Stomach (tissue), 9 donors: ENCODE results near the gene MAST4. TPM values are rescaled to one million over a fixed set of nuclear protein-coding genes. Genes with fewer than 3 reads are reported as not detected.

Experiments
- DNase-seq, 2 donors: peaks; one replicate each; pipeline versions ENCODE4 v3.0.0 to v3.0.0-alpha.2; 2013 to 2019
- H3K27ac ChIP-seq, 5 donors: fragments of 200-600 bp in 4 of 5; sonication (generic) in 4 of 5; one replicate each; pipeline ENCODE4 v1.5.1; 2013 to 2019; ENCODE audit warnings: mild to moderate bottlenecking in 1 of 5, moderate library complexity in 1 of 5
- H3K27me3 ChIP-seq, 3 donors: fragments of 200-600 bp; sonication (generic); one replicate each; pipeline ENCODE4 v1.5.1; 2017 to 2019; ENCODE audit warnings: mixed run types in 1 of 3
- H3K36me3 ChIP-seq, 4 donors: fragments of 200-600 bp; sonication (generic); 1 replicate in 3 of 4; 2 replicates in 1 of 4; pipeline ENCODE4 v1.5.1; 2016 to 2019
- H3K4me1 ChIP-seq, 4 donors: fragments of 200-600 bp; sonication (generic); one replicate each; pipeline ENCODE4 v1.5.1; 2016 to 2019
- H3K4me3 ChIP-seq, 4 donors: fragments of 200-600 bp; sonication (generic) in 3 of 4; one replicate each; pipeline ENCODE4 v1.5.1; 2016 to 2019; ENCODE audit warnings: mild to moderate bottlenecking in 1 of 4
- H3K9me3 ChIP-seq, 4 donors: fragments of 200-600 bp; sonication (generic); one replicate each; pipeline ENCODE4 v1.5.1; 2016 to 2019
- EP300 ChIP-seq: sonication (generic); formaldehyde crosslinking; IDR thresholded peaks from one replicate; pipeline ENCODE4 v1.6.1; 2017; ENCODE audit warnings: antibody characterized with exemption
- POLR2A ChIP-seq, 4 donors: fragments of 450-650 bp; IDR thresholded peaks; one replicate each; pipeline ENCODE4 v1.6.1; 2016; ENCODE audit warnings: antibody characterized with exemption in 4 of 4, control low read depth in 2 of 4, mild to moderate bottlenecking in 1 of 4, moderate library complexity in 1 of 4
- POLR2AphosphoS5 ChIP-seq, 3 donors: sonication (generic); formaldehyde crosslinking; IDR thresholded peaks; one replicate each; pipeline ENCODE4 v1.6.1; 2016; ENCODE audit warnings: antibody characterized with exemption in 3 of 3
- WGBS, 5 donors: extraction: QIAGEN DNeasy Blood & Tissue Kit in 3 of 5; methylation state at CpG; one replicate each; pipeline versions ENCODE4 v1.1.5 to v1.1.7; 2013 to 2018; 5-methylcytosine and 5-hydroxymethylcytosine counted together
- intact Hi-C: fragments of 100-400 bp; cut with DNase I; formaldehyde crosslinking; loops from one replicate; pipeline ENCODE4 v1.15.1; 2023; ENCODE audit warnings: low total_unique reads
- polyA plus RNA-seq, 3 donors: library from polyadenylated mRNA; stranded (reverse); fragments of 200-250 nt; gene quantifications; one replicate each; pipeline ENCODE4 v1.2.3, GENCODE V29; 2013
- total RNA-seq, 5 donors: library from RNA; depleted of rRNA; stranded (reverse); fragments of >200 nt; gene quantifications; one replicate each; pipeline versions ENCODE4 v1.1.0 to v1.2.3, GENCODE V29; 2014 to 2016
- TF ChIP-seq, protein P1 (sequence below), 7 experiments: fragments of 450-650 bp in 4 of 7; fragments of 200-600 bp in 3 of 7; sonication (generic) in 3 of 7; IDR thresholded peaks; one replicate each; pipeline ENCODE4 v1.5.1; 2016 to 2019; ENCODE audit warnings: antibody characterized with exemption in 7 of 7, control low read depth in 2 of 7, mild to moderate bottlenecking in 1 of 7
- donor health status: healthy with polysubstance abuse.
- donor health status: Bipolar disorder and iron deficiency.
- donor health status: healthy.

Gene MAST4
- total and polyA plus RNA-seq, 8 donors = 1.5 to 52.5 (median 32.1) TPM

DNA sequence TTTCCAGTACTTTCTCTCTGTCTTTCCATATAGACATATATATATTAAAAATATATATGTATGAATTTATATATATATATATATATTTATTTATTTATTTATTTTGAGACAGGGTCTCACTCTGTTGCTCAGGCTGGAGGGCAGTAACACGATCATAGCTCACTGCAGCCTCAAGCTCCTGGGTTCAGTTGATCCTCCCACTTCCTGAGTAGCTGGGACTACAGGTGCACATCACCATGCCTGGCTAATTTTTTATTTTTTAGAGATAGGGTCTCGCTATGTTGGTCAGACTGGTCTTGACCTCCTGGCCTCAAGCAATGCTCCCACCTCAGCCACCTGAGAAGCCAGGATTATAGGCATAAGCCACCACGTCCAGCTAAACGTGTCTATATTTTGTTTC is 390.3 kb downstream of the MAST4 start:
- 66 to 76% (median 75%) methylated on average over 4 of the region's 4 CpGs for WGBS, 5 donors
- intact Hi-C loops = no loop called here
- Histone ChIP-seq H3K4me3 (no peak overlapping the region), H3K9me3 (no peaks in the 10 kb centered on the region), H3K27me3 (no peaks in the 10 kb centered on the region), H3K4me1 (peaks cover 0 to 30% (median 4%) of the 10 kb centered on the region in 4 donors), H3K36me3 (no peaks in the 10 kb centered on the region), H3K27ac (no peak overlapping the region)
- TF ChIP-seq POLR2AphosphoS5 (IDR thresholded peaks at IDR 0.05) = no peak
- no peak for TF ChIP-seq POLR2A (IDR thresholded peaks at IDR 0.05)
- TF ChIP-seq EP300 = no peak
- TF ChIP-seq, protein P1, sequence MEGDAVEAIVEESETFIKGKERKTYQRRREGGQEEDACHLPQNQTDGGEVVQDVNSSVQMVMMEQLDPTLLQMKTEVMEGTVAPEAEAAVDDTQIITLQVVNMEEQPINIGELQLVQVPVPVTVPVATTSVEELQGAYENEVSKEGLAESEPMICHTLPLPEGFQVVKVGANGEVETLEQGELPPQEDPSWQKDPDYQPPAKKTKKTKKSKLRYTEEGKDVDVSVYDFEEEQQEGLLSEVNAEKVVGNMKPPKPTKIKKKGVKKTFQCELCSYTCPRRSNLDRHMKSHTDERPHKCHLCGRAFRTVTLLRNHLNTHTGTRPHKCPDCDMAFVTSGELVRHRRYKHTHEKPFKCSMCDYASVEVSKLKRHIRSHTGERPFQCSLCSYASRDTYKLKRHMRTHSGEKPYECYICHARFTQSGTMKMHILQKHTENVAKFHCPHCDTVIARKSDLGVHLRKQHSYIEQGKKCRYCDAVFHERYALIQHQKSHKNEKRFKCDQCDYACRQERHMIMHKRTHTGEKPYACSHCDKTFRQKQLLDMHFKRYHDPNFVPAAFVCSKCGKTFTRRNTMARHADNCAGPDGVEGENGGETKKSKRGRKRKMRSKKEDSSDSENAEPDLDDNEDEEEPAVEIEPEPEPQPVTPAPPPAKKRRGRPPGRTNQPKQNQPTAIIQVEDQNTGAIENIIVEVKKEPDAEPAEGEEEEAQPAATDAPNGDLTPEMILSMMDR (IDR thresholded peaks at IDR 0.05) = no peak
- no peak for DNase-seq

DNA sequence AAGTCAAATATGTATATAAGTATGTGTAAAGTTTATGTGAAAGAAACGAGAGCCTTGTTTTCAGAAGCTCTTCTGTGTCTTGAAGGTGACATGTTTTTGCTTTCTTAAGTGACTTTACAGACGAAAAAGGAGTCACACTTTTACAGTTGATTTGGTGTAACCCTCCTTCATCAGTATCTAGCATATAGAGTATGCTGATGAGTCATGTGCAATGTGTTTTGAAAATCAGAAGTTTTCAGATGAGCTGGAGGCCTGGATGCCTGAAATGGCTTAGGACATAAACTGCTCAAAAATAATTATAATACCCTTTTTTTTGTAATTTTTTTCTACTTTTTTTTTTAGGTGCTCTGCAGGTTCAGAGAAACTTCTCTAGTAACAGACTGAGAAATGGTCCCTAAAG is 390.9 kb downstream of the MAST4 start:
- no peak for DNase-seq
- no peak overlapping the region for H3K4me3 ChIP-seq
- H3K9me3 ChIP-seq = no peaks in the 10 kb centered on the region
- no peaks in the 10 kb centered on the region for H3K36me3 ChIP-seq
- WGBS, 5 donors = 66 to 73% (median 68%) methylated on average over 2 of the region's 2 CpGs
- TF ChIP-seq EP300 = no peak
- TF ChIP-seq, protein P1 (IDR thresholded peaks at IDR 0.05) = no peak
- no peaks in the 10 kb centered on the region for H3K27me3 ChIP-seq
- intact Hi-C loops = no loop called here
- H3K4me1 ChIP-seq = peaks cover 0 to 30% (median 4%) of the 10 kb centered on the region in 4 donors
- H3K27ac ChIP-seq = no peak overlapping the region

DNA sequence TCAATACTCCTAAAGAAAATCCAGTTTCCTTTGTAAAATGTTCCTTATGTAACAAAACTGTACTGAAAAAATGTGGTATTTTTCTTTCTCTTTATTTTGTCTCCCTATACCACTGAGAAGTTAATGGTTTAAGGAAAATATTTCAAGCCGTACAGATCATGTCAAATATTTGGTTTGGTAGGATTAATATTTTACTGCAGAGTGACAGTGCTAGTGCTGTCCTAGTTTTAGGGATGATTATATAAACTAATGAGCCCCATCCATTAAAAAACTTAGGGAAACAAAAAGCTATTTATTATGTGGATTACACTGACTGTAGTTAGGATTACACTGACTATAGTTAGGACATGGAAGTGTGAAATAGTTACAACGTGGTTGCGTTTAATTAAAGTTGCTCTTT is 391.3 kb downstream of the MAST4 start:
- H3K36me3 ChIP-seq = no peaks in the 10 kb centered on the region
- TF ChIP-seq, protein P1 (IDR thresholded peaks at IDR 0.05) = no peak
- TF ChIP-seq POLR2A (IDR thresholded peaks at IDR 0.05) = no peak
- no peak for TF ChIP-seq POLR2AphosphoS5 (IDR thresholded peaks at IDR 0.05)
- TF ChIP-seq EP300 = no peak
- DNase-seq = no peak
- H3K4me1 ChIP-seq = peaks cover 0 to 30% (median 4%) of the 10 kb centered on the region in 4 donors
- no peak overlapping the region for H3K4me3 ChIP-seq
- intact Hi-C loops = no loop called here
- 38 to 68% (median 64%) methylated on average over 3 of the region's 3 CpGs for WGBS, 5 donors
- no peaks in the 10 kb centered on the region for H3K27me3 ChIP-seq
- H3K9me3 ChIP-seq = no peaks in the 10 kb centered on the region
- no peak overlapping the region for H3K27ac ChIP-seq

DNA sequence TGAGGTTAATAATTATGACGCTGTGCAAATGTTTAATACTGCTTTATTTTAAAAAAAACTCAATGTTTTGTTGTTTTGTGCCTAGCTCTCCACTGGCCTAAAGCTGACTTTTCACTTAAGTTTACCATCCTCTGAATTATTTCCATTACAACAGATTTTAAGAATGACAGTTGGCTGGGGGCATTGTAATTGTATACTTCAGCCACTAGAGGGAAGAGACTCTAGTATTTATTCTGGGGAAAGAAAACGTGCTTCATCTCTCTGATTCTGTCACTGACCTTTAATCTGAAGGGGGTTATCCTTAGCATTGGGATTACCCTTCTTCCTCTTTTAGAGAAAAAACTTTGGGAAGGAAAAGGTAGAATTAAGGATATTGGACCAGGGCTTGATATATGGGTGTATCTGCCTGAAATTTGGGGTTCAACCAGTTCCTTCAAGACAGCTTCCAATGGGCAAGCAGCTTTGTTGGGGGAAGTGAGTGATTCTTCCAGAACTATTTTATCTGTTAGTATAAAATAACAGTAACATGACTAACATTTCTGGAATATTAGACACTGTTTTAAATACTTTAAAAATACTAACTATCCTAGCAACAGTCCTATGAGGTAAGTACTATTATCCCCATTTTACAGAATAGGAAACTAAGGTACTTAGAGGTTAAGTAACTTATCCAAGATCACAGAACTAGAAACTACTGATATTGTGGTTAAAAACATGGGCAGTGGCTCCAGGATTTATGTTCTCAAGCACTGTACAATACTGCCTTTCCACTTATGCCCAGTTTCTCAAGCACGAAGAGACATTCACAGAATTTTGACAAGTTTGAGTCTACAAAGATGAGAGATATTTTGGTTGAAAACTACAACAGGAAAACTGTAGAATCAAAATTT is 392.0 kb downstream of the MAST4 start:
- Histone ChIP-seq H3K4me3 (no peak overlapping the region), H3K4me1 (peaks cover 0 to 30% (median 4%) of the 10 kb centered on the region in 4 donors), H3K27me3 (no peaks in the 10 kb centered on the region), H3K27ac (no peak overlapping the region), H3K9me3 (no peaks in the 10 kb centered on the region), H3K36me3 (no peaks in the 10 kb centered on the region)
- no peak for TF ChIP-seq POLR2AphosphoS5 (IDR thresholded peaks at IDR 0.05)
- TF ChIP-seq, protein P1 (IDR thresholded peaks at IDR 0.05) = peak in 5 of 7 experiments; percentile 79 to 91 (median 86)
- DNase-seq = no peak
- WGBS, 5 donors = 51 to 56% (median 54%) methylated on average over 3 of the region's 3 CpGs
- intact Hi-C loops = no loop called here
